Ovary (tissue), 9 donors: ENCODE measurements around the gene TNPO2. TPM values are rescaled to one million over a fixed set of nuclear protein-coding genes. Genes with fewer than 3 reads are reported as not detected.

Experiments
- DNase-seq, 5 donors: peaks; one replicate each; pipeline ENCODE4 v3.0.0-alpha.2; 2019 to 2020
- H3K27ac ChIP-seq, 2 donors: fragments of 200-600 bp; one replicate each; pipeline versions ENCODE4 v1.5.1 to v1.8.0; 2019 to 2022
- H3K27me3 ChIP-seq: fragments of 200-600 bp; one replicate; pipeline ENCODE4 v1.8.0; 2022
- H3K36me3 ChIP-seq: fragments of 200-600 bp; sonication (generic); one replicate; pipeline ENCODE4 v1.5.1; 2019
- H3K4me1 ChIP-seq: one replicate; pipeline ENCODE4 v1.8.1; 2013; ENCODE audit warnings: mild to moderate bottlenecking, moderate library complexity; ENCODE audit not compliant: insufficient read depth
- H3K4me3 ChIP-seq: fragments of 200-600 bp; sonication (generic); one replicate; pipeline ENCODE4 v1.5.1; 2017
- H3K9me3 ChIP-seq, 2 donors: fragments of 200-600 bp in 1 of 2; sonication (generic) in 1 of 2; one replicate each; pipeline versions ENCODE4 v1.5.1 to v1.8.1; 2013 to 2019; ENCODE audit warnings: mild to moderate bottlenecking in 1 of 2, moderate library complexity in 1 of 2
- EP300 ChIP-seq: sonication (generic); formaldehyde crosslinking; IDR thresholded peaks from one replicate; pipeline ENCODE4 v1.6.1; 2017; ENCODE audit warnings: antibody characterized with exemption
- POLR2A ChIP-seq: fragments of 450-650 bp; IDR thresholded peaks from one replicate; pipeline ENCODE4 v1.6.1; 2017; ENCODE audit warnings: antibody characterized with exemption, mild to moderate bottlenecking, moderate library complexity
- WGBS, 3 donors: extraction: QIAGEN DNeasy Blood & Tissue Kit in 1 of 3; methylation state at CpG; one replicate each; pipeline versions ENCODE4 v1.1.5 to v1.1.7; 2013 to 2017; 5-methylcytosine and 5-hydroxymethylcytosine counted together
- intact Hi-C, 4 donors: fragments of 100-400 bp; cut with DNase I; formaldehyde crosslinking; loops; one replicate each; pipeline versions ENCODE4 v1.11.0 to v1.15.1; 2022 to 2023
- polyA plus RNA-seq, 2 donors: library from polyadenylated mRNA; stranded (reverse); fragments of 200-250 nt in 1 of 2; fragments of 350-450 nt in 1 of 2; fragmentation: Illumina TruSeq in 1 of 2; extraction: RNeasy Lipid Tissue Mini Kit (QIAGEN cat#74804) in 1 of 2; gene quantifications; one replicate each; pipeline ENCODE4 v1.2.3, GENCODE V29; 2013 to 2014
- total RNA-seq, 7 donors: library from RNA; depleted of rRNA in 2 of 7; stranded (reverse); fragments of >200 nt in 2 of 7; fragmentation: NEBNext Ultra II Directional in 3 of 7; extraction: Animal tissue kit (Norgen Biotek cat#: 25700) in 3 of 7; gene quantifications; one replicate each; pipeline versions ENCODE4 v1.1.0 to v1.2.4, GENCODE V29; 2016 to 2023
- TF ChIP-seq, protein P1 (sequence below), 3 donors: fragments of 450-650 bp in 2 of 3; fragments of 200-600 bp in 1 of 3; IDR thresholded peaks; one replicate each; pipeline versions ENCODE4 v1.5.1 to v1.8.0; 2016 to 2022; ENCODE audit warnings: antibody characterized with exemption in 3 of 3, mild to moderate bottlenecking in 1 of 3
- donor health status: DM: no; HTN: no; CAD: no; lungs with moderate emphysema.
- donor health status: DM: no; HTN: no; CAD: no.
- donor health status: Bipolar disorder and iron deficiency.
- donor health status: DM: yes; HTN: yes; CAD: no.
- donor health status: DM: no; HTN: no; CAD: no.
- donor health status: DM: yes; HTN: yes; CAD: no.

The TNPO2 gene
- total and polyA plus RNA-seq, 9 donors, result 41.5 to 109 (median 75.7) TPM

GRCh38 chr19:12767666-12768065, 43.9 kb upstream of the TNPO2 start:
- intact Hi-C loops, result loop anchor here in 3 of 4 donors (5.0 kb wide), 2 partner anchors 35 to 80 kb away; partner anchors contain the start of genes PRDX2 (in 3 of the 3) and THSD8 (in 3 of the 3)
- TF ChIP-seq POLR2A (no peak), EP300 (no peak)
- TF ChIP-seq, protein P1, sequence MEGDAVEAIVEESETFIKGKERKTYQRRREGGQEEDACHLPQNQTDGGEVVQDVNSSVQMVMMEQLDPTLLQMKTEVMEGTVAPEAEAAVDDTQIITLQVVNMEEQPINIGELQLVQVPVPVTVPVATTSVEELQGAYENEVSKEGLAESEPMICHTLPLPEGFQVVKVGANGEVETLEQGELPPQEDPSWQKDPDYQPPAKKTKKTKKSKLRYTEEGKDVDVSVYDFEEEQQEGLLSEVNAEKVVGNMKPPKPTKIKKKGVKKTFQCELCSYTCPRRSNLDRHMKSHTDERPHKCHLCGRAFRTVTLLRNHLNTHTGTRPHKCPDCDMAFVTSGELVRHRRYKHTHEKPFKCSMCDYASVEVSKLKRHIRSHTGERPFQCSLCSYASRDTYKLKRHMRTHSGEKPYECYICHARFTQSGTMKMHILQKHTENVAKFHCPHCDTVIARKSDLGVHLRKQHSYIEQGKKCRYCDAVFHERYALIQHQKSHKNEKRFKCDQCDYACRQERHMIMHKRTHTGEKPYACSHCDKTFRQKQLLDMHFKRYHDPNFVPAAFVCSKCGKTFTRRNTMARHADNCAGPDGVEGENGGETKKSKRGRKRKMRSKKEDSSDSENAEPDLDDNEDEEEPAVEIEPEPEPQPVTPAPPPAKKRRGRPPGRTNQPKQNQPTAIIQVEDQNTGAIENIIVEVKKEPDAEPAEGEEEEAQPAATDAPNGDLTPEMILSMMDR (IDR thresholded peaks at IDR 0.05), result no peak
- WGBS, 3 donors, result 94 to 96% (median 96%) methylated on average over 15 of the region's 15 CpGs

DNA sequence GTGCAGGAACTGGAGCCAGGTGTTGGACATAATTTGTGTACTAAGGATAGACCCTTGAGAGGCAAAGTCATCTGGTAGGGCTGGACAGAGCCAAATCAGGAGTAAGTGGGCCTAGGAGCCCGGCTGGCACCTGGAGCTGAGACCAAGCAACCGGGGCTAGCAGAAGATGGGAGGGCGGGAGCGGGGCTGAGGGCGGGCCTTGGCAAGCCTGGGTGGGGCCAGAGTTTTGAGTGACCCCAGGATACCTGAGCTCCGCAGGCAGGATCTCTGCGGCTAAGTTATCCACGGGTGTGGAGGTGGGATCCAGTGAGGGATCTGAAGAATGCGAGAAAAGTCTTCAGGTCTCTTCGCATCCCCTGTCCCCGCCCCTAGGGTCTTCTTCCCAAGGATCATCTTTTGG, 43.4 kb upstream of the TNPO2 start:
- intact Hi-C loops, result loop anchor here in 3 of 4 donors (5.0 kb wide), 2 partner anchors 35 to 80 kb away; partner anchors contain the start of genes PRDX2 (in 3 of the 3) and THSD8 (in 3 of the 3)
- no peaks in the 10 kb centered on the region for H3K36me3 ChIP-seq
- DNase-seq, result no peak
- H3K4me1 ChIP-seq, result no peaks in the 10 kb centered on the region
- no peak overlapping the region for H3K27ac ChIP-seq
- no peak for TF ChIP-seq EP300
- TF ChIP-seq POLR2A, result no peak
- H3K4me3 ChIP-seq, result no peak overlapping the region
- no peaks in the 10 kb centered on the region for H3K9me3 ChIP-seq
- 89 to 92% (median 89%) methylated on average over 11 of the region's 11 CpGs for WGBS, 3 donors
- no peaks in the 10 kb centered on the region for H3K27me3 ChIP-seq

More at GRCh38 chr19:12767666-12768065, 43.9 kb upstream of the TNPO2 start:
- DNase-seq, result no peak
- Histone ChIP-seq H3K36me3 (no peaks in the 10 kb centered on the region), H3K9me3 (no peaks in the 10 kb centered on the region), H3K27ac (no peak overlapping the region), H3K27me3 (no peaks in the 10 kb centered on the region), H3K4me3 (no peak overlapping the region), H3K4me1 (no peaks in the 10 kb centered on the region)

- Histone ChIP-seq H3K27ac (no peak overlapping the region), H3K4me3 (peak overlapping the region; percentile 15), H3K9me3 (no peaks in the 10 kb centered on the region), H3K36me3 (no peaks in the 10 kb centered on the region), H3K27me3 (no peaks in the 10 kb centered on the region), H3K4me1 (no peaks in the 10 kb centered on the region)
- TF ChIP-seq, protein P1 (IDR thresholded peaks at IDR 0.05), result peak; percentile 73 to 98 (median 95)
- TF ChIP-seq POLR2A, result no peak
- no peak for TF ChIP-seq EP300
- intact Hi-C loops, result loop anchor here in 3 of 4 donors (5.0 kb wide), 2 partner anchors 36 to 81 kb away; partner anchors contain the start of genes PRDX2 (in 3 of the 3) and THSD8 (in 3 of the 3)
- peak; percentile 69 to 88 (median 86) for DNase-seq
- 0 to 63% (median 3%) methylated on average over 26 to 30 of the region's 30 CpGs for WGBS, 3 donors
Measured at GRCh38 chr19:12766051-12766521, 42.4 kb upstream of the TNPO2 start.

DNA sequence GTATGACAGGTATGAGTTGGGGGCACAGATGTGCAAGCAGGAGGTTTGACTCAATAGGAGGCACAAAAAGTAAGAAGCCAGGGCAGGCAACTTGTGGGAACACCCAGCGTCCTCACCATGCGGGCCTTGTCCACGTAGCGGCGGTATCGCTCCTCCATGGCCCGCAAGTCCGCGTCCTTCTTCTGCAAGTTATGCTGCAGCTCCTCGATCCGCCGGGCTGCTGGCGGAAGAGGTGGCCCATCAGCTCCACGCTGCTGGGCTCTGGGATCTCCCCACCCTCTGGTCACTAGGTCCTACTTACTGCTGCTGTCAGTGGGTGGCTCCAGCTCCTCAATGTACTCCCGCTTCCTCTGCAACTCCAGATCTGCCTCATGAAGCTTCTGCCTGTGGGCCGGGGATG, 41.0 kb upstream of the TNPO2 start:
- Histone ChIP-seq H3K4me3 (no peak overlapping the region), H3K4me1 (no peaks in the 10 kb centered on the region), H3K27ac (no peak overlapping the region), H3K9me3 (no peaks in the 10 kb centered on the region), H3K27me3 (no peaks in the 10 kb centered on the region), H3K36me3 (no peaks in the 10 kb centered on the region)
- WGBS, 3 donors, result 93 to 95% (median 94%) methylated on average over 16 of the region's 16 CpGs
- no peak for TF ChIP-seq EP300
- TF ChIP-seq, protein P1 (IDR thresholded peaks at IDR 0.05), result no peak
- TF ChIP-seq POLR2A, result no peak
- no peak for DNase-seq
- intact Hi-C loops, result loop anchor here (5.0 kb wide), 3 partner anchors 33 to 83 kb away; partner anchors contain the start of genes PRDX2 (in 3 of the 4) and THSD8 (in 3 of the 4)

GRCh38 chr19:12763100-12763499, 39.4 kb upstream of the TNPO2 start:
- Histone ChIP-seq H3K27me3 (no peaks in the 10 kb centered on the region), H3K27ac (no peak overlapping the region), H3K36me3 (no peaks in the 10 kb centered on the region), H3K4me1 (no peaks in the 10 kb centered on the region), H3K4me3 (no peak overlapping the region), H3K9me3 (no peaks in the 10 kb centered on the region)
- TF ChIP-seq EP300 (no peak), POLR2A (no peak)
- TF ChIP-seq, protein P1 (IDR thresholded peaks at IDR 0.05), result no peak
- WGBS, 3 donors, result 89 to 91% (median 89%) methylated on average over 11 of the region's 11 CpGs
- intact Hi-C loops, result loop anchor here in 1 of 4 donors (5.0 kb wide), 2 partner anchors 34 to 84 kb away; no protein-coding TSS in a partner anchor
- DNase-seq, result no peak
